Upper lobe of right lung (tissue), 1 donor: ENCODE results near the gene NAV3. TPM values are rescaled to one million over a fixed set of nuclear protein-coding genes. Genes with fewer than 3 reads are reported as not detected.
A peak's percentile ranks its signal among the peaks of the same experiment; 100 is the strongest.

Experiments
- ATAC-seq: fragments of 200-7000 bp; cut with Tn5 transposase; one replicate; pipeline ENCODE4 v1.9.1; 2020; ENCODE audit warnings: mild to moderate bottlenecking, moderate library complexity
- DNase-seq: peaks from one replicate; pipeline ENCODE4 v3.0.0-alpha.2; 2020
- H3K27ac ChIP-seq: fragments of 200-600 bp; one replicate; pipeline ENCODE4 v1.8.0; 2022
- H3K27me3 ChIP-seq: fragments of 200-600 bp; one replicate; pipeline ENCODE4 v1.8.0; 2022; ENCODE audit warnings: mild to moderate bottlenecking
- H3K36me3 ChIP-seq: fragments of 200-600 bp; one replicate; pipeline ENCODE4 v1.8.0; 2022
- H3K4me1 ChIP-seq: fragments of 200-600 bp; one replicate; pipeline ENCODE4 v1.8.0; 2022
- H3K4me3 ChIP-seq: fragments of 200-600 bp; one replicate; pipeline ENCODE4 v1.8.0; 2022; ENCODE audit warnings: mild to moderate bottlenecking
- H3K9me3 ChIP-seq: fragments of 200-600 bp; one replicate; pipeline ENCODE4 v1.8.0; 2022
- intact Hi-C: fragments of 100-400 bp; cut with DNase I; formaldehyde crosslinking; loops from one replicate; pipeline ENCODE4 v1.11.0; 2022
- total RNA-seq: library from RNA; stranded (reverse); fragmentation: NEBNext Ultra II Directional; extraction: Animal tissue kit (Norgen Biotek cat#: 25700); gene quantifications from one replicate; pipeline ENCODE4 v1.2.1, GENCODE V29; 2021
- TF ChIP-seq, protein P1 (sequence below): fragments of 200-600 bp; IDR thresholded peaks from one replicate; pipeline ENCODE4 v1.8.0; 2022; ENCODE audit warnings: antibody characterized with exemption
- donor health status: DM: no; HTN: yes; CAD: no; lungs with severe emphysema.

NAV3 gene
- total RNA-seq, 1 donor from 2014 or later = 17.8 TPM

DNA sequence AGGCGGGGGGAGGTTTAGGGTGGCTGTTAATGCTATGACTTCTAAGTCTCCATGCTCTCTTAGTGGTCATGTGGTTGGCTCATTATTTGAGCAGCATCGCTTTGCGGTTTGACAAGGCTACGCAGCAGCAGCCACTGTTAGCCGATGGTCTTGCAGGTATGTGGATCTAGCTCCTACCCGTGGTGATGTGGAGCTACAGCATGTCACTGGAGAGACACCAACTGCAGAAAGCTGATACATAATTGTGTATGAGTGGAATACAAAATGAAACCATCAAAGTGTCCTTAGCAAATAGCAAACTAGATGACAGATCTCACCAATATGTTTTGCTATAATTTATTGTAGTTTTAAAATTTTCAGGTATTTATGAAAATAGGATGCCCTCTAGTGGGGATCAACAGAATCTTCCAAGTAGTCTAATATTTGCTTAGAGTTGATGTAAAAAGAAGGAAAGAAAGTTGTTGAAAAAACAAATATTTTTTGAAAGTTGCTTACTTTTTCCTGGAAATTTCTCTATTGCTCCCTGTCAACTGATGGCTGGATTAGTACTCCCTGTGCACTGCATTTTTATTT is 94.9 kb downstream of the NAV3 start:
- Histone ChIP-seq H3K9me3 (no peaks in the 10 kb centered on the region), H3K4me3 (no peak overlapping the region), H3K27me3 (no peaks in the 10 kb centered on the region), H3K36me3 (no peaks in the 10 kb centered on the region), H3K4me1 (no peaks in the 10 kb centered on the region), H3K27ac (no peak overlapping the region)
- DNase-seq (peak; percentile 64), ATAC-seq (peak; percentile 92)
- intact Hi-C loops = loop anchor here (10.0 kb wide), 1 partner anchor 771 kb away; no protein-coding TSS in a partner anchor
- TF ChIP-seq, protein P1, sequence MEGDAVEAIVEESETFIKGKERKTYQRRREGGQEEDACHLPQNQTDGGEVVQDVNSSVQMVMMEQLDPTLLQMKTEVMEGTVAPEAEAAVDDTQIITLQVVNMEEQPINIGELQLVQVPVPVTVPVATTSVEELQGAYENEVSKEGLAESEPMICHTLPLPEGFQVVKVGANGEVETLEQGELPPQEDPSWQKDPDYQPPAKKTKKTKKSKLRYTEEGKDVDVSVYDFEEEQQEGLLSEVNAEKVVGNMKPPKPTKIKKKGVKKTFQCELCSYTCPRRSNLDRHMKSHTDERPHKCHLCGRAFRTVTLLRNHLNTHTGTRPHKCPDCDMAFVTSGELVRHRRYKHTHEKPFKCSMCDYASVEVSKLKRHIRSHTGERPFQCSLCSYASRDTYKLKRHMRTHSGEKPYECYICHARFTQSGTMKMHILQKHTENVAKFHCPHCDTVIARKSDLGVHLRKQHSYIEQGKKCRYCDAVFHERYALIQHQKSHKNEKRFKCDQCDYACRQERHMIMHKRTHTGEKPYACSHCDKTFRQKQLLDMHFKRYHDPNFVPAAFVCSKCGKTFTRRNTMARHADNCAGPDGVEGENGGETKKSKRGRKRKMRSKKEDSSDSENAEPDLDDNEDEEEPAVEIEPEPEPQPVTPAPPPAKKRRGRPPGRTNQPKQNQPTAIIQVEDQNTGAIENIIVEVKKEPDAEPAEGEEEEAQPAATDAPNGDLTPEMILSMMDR = peak; percentile 83

DNA sequence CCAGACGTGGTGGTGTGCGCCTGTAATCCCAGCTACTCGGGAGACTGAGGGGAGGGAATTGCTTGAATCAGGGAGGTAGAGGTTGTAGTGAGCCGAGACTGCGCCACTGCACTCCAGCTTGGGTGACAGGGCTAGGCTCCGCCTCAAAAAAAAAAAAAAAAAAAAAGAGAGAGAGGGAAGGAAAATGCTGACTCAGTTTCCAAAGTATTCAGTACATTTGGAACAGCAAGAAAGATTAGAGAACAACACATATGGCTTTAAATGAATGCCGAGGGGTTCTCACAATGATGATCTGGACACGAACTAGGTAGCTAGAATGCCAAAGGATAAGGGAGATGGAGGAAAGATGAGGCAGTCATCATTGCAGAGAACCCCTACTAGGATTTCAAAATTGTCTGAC is 97.4 kb downstream of the NAV3 start:
- Histone ChIP-seq H3K9me3 (no peaks in the 10 kb centered on the region), H3K27me3 (no peaks in the 10 kb centered on the region), H3K36me3 (no peaks in the 10 kb centered on the region), H3K4me1 (no peaks in the 10 kb centered on the region), H3K27ac (no peak overlapping the region), H3K4me3 (no peak overlapping the region)
- DNase-seq = no peak
- TF ChIP-seq, protein P1 = no peak
- intact Hi-C loops = loop anchor here (10.0 kb wide), 1 partner anchor 773 kb away; no protein-coding TSS in a partner anchor
- ATAC-seq = no peak

DNA sequence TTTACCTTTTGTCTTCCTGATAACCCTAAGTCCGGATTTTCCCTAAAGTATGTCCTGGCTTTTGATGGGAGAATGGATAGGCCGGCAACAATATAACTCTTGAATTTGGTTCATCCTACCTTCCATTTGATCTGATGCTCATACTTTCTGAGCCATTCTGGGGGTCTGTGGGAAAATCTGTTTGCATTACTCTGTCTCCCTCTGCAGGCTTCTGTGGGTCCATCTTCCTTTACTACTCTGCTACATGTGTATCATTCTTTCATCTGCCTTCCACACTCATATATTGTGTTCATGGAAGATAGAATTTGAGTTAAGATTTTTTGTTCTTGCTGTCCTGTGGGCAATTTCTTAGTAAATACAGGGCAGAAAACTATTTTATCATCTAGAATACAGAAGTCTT is 101.5 kb downstream of the NAV3 start:
- no peaks in the 10 kb centered on the region for H3K4me1 ChIP-seq
- no peak overlapping the region for H3K4me3 ChIP-seq
- intact Hi-C loops = no loop called here
- no peak overlapping the region for H3K27ac ChIP-seq
- DNase-seq (no peak), ATAC-seq (no peak)
- H3K27me3 ChIP-seq = no peaks in the 10 kb centered on the region
- H3K36me3 ChIP-seq = no peaks in the 10 kb centered on the region
- TF ChIP-seq, protein P1 = no peak
- no peaks in the 10 kb centered on the region for H3K9me3 ChIP-seq

DNA sequence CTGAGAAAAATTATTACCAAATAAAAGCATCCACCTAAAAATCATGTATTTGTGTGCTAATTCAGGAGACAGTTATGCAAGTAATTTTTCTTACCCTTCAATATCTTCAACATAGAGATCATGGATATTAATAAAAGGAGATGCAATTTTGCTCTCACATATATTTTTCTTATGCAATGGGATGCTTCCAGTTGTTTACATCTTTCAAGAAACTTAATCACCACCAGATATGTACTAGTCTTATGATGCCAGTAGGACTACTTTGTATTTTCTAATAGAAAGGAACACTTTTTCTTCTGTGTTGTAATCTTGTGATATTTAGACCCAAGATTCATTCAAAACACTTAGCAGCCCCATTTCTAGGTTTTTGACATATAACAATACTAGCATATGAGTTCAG is 107.6 kb downstream of the NAV3 start:
- Histone ChIP-seq H3K4me3 (no peak overlapping the region), H3K4me1 (no peaks in the 10 kb centered on the region), H3K9me3 (no peaks in the 10 kb centered on the region), H3K27me3 (no peaks in the 10 kb centered on the region), H3K27ac (no peak overlapping the region), H3K36me3 (no peaks in the 10 kb centered on the region)
- TF ChIP-seq, protein P1 = no peak
- ATAC-seq = no peak
- DNase-seq = no peak
- intact Hi-C loops = no loop called here

DNA sequence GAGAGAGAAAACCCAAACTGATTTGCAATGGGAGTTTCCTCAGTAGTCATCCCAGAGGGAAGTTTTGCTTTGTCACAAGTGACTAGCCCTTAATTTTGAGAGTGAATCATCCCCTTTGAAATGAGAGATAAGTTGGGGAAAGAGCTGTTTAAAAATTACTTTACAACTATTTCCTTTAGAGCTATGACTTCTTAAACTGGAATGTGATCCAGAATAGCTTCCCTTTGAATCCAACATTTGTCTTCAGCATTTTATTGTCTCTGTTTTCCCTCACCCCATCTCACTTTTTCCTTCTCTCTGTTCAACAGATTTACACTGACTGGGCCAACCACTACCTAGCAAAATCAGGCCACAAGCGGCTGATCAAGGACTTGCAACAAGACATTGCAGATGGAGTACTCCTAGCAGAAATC is 109.3 kb downstream of the NAV3 start:
- DNase-seq = no peak
- TF ChIP-seq, protein P1 = no peak
- no peaks in the 10 kb centered on the region for H3K9me3 ChIP-seq
- intact Hi-C loops = no loop called here
- no peak overlapping the region for H3K27ac ChIP-seq
- no peak for ATAC-seq
- H3K4me3 ChIP-seq = no peak overlapping the region
- no peaks in the 10 kb centered on the region for H3K36me3 ChIP-seq
- H3K4me1 ChIP-seq = no peaks in the 10 kb centered on the region
- H3K27me3 ChIP-seq = no peaks in the 10 kb centered on the region

DNA sequence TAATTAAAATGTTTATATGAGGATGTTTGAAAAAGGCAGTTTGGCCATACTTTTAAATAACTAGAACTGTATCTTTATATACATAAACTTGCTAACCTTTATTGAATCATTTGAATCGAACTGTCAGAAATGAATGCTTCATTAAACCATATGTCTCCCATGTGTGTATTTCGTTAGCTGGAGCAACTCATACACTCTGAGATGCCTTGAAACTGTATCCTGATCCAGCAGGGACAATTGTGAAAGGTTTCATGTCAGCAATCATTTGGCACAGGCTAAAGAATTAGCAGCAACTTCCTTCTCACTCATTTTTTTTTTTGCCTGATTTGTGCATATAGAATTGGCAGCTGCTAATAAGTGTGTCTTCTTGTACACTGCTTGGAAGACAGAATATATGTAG is 109.9 kb downstream of the NAV3 start:
- Histone ChIP-seq H3K4me1 (no peaks in the 10 kb centered on the region), H3K9me3 (no peaks in the 10 kb centered on the region), H3K27me3 (no peaks in the 10 kb centered on the region), H3K4me3 (no peak overlapping the region), H3K36me3 (no peaks in the 10 kb centered on the region), H3K27ac (no peak overlapping the region)
- DNase-seq (no peak), ATAC-seq (no peak)
- TF ChIP-seq, protein P1 = no peak
- intact Hi-C loops = no loop called here
